Measurements from ENCODE around the gene MEIKIN.

The MEIKIN gene

GRCh38 chr5:131769336-131769735, 176.1 kb downstream of the MEIKIN start:
- DNase-seq (ENCODE audit: low read depth), result no peak

- no peak for DNase-seq (ENCODE audit: low read depth)
Measured at GRCh38 chr5:131767891-131768290, 177.6 kb downstream of the MEIKIN start.

GRCh38 chr5:131766689-131767088, 178.8 kb downstream of the MEIKIN start:
- no peak for DNase-seq (ENCODE audit: low read depth)

- no peak for DNase-seq (ENCODE audit: low read depth)
Measured at GRCh38 chr5:131765261-131765660, 180.2 kb downstream of the MEIKIN start.

DNA sequence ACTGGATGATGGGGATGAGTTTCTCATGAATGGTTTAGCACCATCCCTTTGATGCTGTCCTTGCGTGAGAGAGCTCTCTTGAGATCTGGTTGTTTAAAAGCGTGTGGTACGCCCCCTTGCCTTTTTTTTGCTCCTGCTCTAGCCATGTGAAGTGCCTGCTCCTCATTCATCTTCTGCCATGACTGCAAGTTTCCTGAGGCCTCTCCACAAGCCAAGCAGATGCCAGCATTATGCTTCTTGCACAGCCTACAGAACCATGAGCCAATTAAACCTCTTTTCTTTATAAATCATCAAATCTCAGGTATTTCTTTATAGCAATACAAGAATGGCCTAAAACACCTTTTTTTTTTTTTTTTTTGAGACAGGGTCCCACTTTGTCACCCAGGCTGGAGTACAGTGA, 181.5 kb downstream of the MEIKIN start:
- DNase-seq (ENCODE audit: low read depth), result no peak

DNA sequence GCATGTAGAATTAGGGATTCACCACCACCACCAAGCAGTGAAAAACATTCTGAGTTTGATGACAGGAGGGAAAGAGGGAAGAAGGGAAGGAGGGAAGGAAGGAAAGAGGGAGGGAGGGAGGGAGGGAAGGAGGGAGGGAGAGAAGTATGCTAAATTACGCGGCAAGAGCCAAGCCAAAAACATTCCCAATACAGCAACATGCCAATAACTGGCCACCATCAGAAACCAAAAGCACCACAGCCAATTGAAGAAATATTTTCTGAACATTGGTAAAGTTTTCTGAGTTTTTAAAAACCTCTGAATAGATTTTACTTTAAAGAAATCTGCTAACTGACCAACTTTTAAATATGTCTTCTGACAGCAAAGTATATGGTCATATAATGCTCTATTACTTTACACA, 184.7 kb downstream of the MEIKIN start:
- DNase-seq (ENCODE audit: low read depth), result no peak

DNA sequence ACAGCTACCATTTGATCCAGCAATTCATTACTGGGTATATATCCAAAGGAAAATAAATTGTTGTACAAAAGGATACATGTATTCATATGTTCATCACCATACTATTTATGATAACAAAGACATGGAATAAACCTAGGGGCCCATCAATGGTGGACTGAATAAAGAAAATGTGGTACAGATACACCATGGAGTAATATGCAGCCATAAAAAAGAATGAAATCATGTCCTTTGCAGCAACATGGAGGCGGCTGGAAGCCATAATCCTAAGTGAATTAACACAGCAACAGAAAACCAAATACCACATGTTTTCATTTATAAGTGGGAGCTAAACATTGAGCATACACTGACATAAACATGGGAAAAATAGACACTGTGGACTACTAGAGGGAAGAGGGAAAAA, 185.8 kb downstream of the MEIKIN start:
- DNase-seq (ENCODE audit: low read depth), result no peak

GRCh38 chr5:131758520-131758900, 187.0 kb downstream of the MEIKIN start:
- DNase-seq (ENCODE audit: low read depth), result no peak

GRCh38 chr5:131757830-131758519, 187.5 kb downstream of the MEIKIN start:
- no peak for DNase-seq (ENCODE audit: low read depth)
